Activated CD4-positive, alpha-beta T cell treated with anti-CD3 and anti-CD28 coated beads, Interleukin-2, amount 50 U/mL, for 1 hour (primary cell): Measurements from ENCODE around the gene IFT122.

Source experiments
- DNase-seq: peaks from one replicate; pipeline ENCODE4 v3.0.0-alpha.2; 2020

The IFT122 gene

DNA sequence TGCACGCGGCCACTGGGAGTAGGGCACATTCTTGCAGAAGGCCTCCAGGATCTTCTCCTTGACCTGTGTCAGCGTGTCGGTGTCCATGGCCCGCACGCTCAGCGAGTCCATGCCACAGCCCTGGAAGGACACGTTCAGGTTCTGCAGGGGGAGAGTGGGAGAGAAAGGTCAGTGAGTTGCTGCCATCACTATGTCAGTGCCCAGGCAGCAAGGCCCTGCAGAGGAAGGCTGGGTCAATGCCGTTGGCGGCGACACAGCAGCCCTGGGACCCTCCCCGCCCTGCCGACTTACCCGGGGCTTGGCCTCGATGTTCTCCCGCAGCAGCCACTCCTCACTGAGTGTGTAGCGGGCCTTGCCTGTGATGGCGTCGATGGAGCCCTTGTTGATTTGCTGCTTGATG lies 122.8 kb downstream of the IFT122 start:
- no peak for DNase-seq

DNA sequence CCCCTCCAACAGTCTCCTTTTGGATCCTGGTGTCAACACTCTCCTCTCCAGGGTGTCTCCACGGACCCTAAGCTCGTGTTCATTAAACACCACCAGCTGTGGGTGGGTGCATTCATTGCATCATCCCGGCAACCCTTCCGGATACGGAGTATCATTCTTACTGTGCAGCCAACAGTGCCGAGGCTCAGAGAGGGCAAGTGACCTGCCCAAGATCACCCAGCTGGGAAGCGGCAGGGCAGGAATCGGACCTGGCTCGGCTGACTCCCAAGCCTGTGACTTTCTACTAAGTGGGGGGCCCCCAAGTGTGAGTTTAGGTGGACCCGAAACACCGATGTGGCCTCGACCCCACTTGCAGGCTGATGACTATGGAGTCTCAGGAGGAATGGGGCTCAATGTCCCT lies 123.3 kb downstream of the IFT122 start:
- no peak for DNase-seq

DNA sequence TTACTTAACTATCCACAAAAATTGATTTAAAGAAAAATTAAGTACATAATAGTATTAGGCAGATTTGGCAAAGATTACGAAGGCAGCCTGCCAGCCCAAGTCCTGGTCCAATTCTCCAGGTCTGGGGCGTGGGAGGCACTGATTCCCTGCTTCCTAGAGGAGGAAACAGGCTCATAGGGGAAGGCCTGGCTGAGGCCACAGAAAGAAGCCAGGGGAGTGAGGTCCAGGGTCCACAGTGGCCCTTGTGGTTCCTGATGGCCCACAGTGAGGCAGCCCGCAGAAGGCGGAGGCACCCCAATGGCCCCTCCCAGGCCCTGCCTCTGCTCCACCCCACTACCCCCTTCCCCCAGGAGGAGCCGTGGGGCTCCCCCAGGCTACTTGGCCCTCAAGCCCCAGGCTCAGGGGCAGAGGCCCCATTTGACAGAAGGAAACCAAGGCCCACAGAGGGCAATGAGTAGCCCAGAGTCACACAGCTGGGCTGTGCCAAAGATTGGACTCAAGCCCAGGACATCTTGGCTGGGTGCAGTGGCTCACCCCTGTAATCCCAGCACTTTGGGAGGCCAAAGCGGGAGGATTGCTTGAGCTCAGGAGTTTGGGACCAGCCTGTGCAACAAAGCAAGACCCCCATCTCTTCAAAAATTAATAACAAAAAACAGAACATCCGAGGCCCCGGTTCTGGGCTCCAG lies 124.0 kb downstream of the IFT122 start:
- no peak for DNase-seq

DNA sequence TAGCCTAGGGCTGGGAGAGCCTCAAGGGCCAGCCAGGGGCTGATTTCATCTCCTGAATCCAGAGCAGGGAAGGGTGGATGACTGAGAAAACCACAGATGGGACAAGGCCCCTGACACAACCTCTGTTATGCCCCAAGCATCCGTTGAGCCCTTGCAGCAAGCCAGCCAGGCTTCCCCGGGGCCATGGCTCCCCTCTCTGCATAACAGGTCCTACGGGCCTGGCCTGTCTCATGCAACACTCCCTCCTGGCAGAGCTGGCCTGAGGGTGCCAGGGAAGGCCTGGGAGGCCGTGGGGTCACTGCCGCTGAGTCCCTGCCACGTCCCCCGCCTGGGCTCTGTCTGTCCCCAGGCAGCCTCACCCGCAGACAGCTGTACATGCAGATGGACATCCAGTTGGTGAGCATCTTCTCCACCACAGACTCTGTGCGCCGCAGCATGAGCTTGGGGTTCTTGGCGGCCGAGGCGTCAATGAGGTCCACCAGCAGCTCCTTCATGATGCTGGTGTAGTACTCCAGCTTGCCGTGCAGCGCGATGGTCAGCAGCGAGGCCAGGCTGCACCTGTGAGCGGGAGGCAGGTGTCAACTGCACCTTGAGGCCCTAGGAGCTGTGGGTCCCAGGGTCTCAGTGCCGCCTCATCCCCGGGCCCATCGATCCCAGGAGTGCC lies 125.1 kb downstream of the IFT122 start:
- DNase-seq: no peak

DNA sequence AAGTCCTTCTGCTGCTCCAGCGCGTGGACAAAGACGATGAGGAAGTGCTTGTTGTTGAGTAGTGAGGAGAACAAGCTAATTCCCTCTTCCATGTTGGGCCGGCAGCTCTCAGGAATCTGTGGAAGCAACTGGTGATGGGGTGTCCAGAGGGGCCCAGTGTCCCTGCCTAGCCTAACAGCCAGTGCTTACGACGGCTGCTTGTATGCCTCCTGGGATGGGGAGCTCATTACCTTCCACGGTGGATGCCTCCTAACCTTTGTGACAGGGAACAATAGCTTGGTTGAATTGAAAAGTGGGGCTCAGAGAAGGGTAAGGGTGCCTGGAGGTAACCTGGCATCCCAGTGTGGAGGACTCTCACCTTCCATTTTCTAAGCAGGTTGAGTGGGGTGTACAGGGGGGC lies 125.9 kb downstream of the IFT122 start:
- DNase-seq: no peak

DNA sequence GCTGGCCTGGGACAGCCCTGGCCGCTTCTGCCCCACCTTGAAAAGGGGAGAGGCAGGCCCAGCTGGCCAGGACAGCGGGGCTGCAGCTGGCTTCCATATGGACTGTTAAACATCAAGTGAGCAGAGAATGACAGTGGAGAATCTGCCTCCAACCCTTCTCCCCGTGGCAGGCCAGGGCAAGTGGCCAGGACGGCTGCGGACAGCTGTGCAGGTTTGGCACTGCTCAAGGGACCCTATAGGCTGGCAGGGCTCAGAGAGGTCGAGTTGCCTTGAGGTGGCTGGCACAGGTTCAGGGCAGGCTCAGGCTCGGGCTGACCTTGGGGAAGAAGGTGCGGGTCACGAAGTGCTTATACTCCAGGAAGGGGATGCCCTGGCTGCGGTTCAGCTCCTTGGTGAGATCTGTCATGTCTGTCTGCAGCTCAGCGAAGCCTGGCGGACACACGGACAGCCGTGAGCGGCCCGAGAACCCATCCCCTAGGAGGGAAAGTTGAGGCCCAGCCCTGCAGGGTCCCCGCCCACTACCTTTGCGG lies 127.2 kb downstream of the IFT122 start:
- no peak for DNase-seq

DNA sequence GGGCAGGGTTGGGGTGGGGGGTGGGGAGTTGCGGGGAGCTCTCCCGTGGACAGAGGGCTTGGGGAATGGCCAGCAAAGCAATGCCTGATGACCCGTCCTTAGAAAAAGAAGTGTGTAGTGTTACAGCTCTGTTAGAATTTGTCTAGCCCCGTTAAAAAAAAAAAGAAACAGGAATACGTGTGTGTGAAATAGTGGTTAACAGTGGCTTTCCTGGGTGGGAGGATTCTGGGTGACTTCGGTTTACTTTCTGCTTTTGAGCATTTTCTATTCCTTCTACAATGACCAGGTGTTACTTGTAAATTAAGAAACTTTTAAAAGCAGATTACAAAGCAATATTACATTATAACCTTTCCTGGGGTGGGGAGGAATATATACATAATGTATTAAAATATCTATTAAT lies 127.9 kb downstream of the IFT122 start:
- DNase-seq: no peak

DNA sequence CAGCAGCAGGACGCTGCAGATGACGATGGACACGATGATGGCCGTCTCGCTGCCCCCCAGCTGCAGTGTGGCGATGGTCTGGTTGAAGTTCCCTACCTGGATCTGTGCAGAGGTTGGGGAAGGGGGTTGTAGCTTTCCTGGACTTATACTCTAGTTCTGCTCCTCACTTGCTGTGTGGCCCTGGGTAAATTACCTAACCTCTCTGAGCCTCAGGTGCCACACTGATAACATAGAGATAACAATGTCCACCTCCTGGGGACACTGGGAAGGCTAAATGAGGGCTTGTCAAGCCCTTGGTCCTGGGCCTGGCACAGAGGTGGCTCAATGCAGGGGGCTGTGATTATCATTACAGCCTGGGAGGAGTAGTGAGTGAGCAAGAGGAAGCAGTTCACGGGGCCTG lies 129.8 kb downstream of the IFT122 start:
- DNase-seq: no peak
